Middle frontal gyrus (tissue), 1 donor: ENCODE measurements around the gene GTPBP3.
"Not testable (repeated sequence)": the region's sequence is repeated elsewhere in the genome, so short reads cannot be mapped to it uniquely, and the experiment has no call there.

ENCODE experiments used
- DNase-seq: peaks from one replicate; pipeline ENCODE4 v3.0.0-alpha.2; 2015; ENCODE audit warnings: low spot score; ENCODE audit errors: extremely low spot score

The GTPBP3 gene

GRCh38 chr19:17341386-17341785 lies 4.0 kb downstream of the GTPBP3 start:
- no peak for DNase-seq

- DNase-seq = no peak
Measured at GRCh38 chr19:17341845-17342244, 4.5 kb downstream of the GTPBP3 start.

GRCh38 chr19:17346109-17346671 lies 8.8 kb downstream of the GTPBP3 start:
- peak; percentile 32 for DNase-seq

- no peak for DNase-seq
Measured at GRCh38 chr19:17347361-17347760, 10.0 kb downstream of the GTPBP3 start.

GRCh38 chr19:17347877-17348276 lies 10.5 kb downstream of the GTPBP3 start:
- DNase-seq = no peak

GRCh38 chr19:17348700-17349099 lies 11.3 kb downstream of the GTPBP3 start:
- no peak for DNase-seq

- no peak for DNase-seq
Measured at GRCh38 chr19:17351815-17352435, 14.6 kb downstream of the GTPBP3 start.

GRCh38 chr19:17352608-17353280 lies 15.4 kb downstream of the GTPBP3 start:
- no peak for DNase-seq

- DNase-seq = no peak
Measured at GRCh38 chr19:17353386-17353785, 16.0 kb downstream of the GTPBP3 start.

- DNase-seq = no peak
Measured at GRCh38 chr19:17357078-17357666, 19.8 kb downstream of the GTPBP3 start.

- no peak for DNase-seq
Measured at GRCh38 chr19:17357724-17358123, 20.4 kb downstream of the GTPBP3 start.

- no peak for DNase-seq
Measured at GRCh38 chr19:17358395-17358794, 21.0 kb downstream of the GTPBP3 start.

- DNase-seq = no peak
Measured at GRCh38 chr19:17359905-17360800, 22.8 kb downstream of the GTPBP3 start.

GRCh38 chr19:17363852-17364605 lies 26.7 kb downstream of the GTPBP3 start:
- not testable (repeated sequence) for DNase-seq

GRCh38 chr19:17365361-17365760 lies 28.0 kb downstream of the GTPBP3 start:
- DNase-seq = no peak

- DNase-seq = peak; percentile 66
Measured at GRCh38 chr19:17370026-17370587, 32.8 kb downstream of the GTPBP3 start.

GRCh38 chr19:17376935-17377600 lies 39.7 kb downstream of the GTPBP3 start, which contains the start of gene PLVAP:
Gene PLVAP, minus strand, starts transcription at chr19:17377342. Its CDS starts 54 bp downstream, at chr19:17377288.
- no peak for DNase-seq

- no peak for DNase-seq
Measured at GRCh38 chr19:17378271-17378670, 40.9 kb downstream of the GTPBP3 start.

- no peak for DNase-seq
Measured at GRCh38 chr19:17379221-17379631, 41.9 kb downstream of the GTPBP3 start.
